GM23338 (cell line): ENCODE results near the gene IL20. TPM values are rescaled to one million over a fixed set of nuclear protein-coding genes. Genes with fewer than 3 reads are reported as not detected.

ENCODE experiments used
- ATAC-seq: fragments of 200-7000 bp; cut with Tn5 transposase; 3 replicates; pipeline ENCODE4 v1.9.1; 2020
- DNase-seq: peaks from one replicate; pipeline ENCODE4 v3.0.0-alpha.2; 2015; ENCODE audit warnings: low spot score
- H2AFZ ChIP-seq: fragments of 200-600 bp; sonication (generic); 2 replicates; pipeline ENCODE4 v1.8.0; 2016; ENCODE audit warnings: antibody characterized with exemption, mild to moderate bottlenecking, moderate library complexity
- H3F3A ChIP-seq: fragments of 200-600 bp; sonication (generic); replicated peaks from 2 replicates; pipeline ENCODE4 v1.8.0; 2017; ENCODE audit warnings: antibody characterized with exemption, mixed run types, low read depth
- H3K27ac ChIP-seq: fragments of 200-600 bp; sonication (generic); 2 replicates; pipeline ENCODE4 v1.6.1; 2016; ENCODE audit warnings: low read depth
- H3K27me3 ChIP-seq: fragments of 200-600 bp; sonication (generic); 2 replicates; pipeline ENCODE4 v1.8.0; 2016; ENCODE audit warnings: mild to moderate bottlenecking, mixed run types, moderate library complexity; ENCODE audit not compliant: insufficient read depth
- H3K36me3 ChIP-seq: fragments of 200-600 bp; sonication (generic); 2 replicates; pipeline ENCODE4 v1.8.0; 2016; ENCODE audit warnings: mild to moderate bottlenecking; ENCODE audit not compliant: insufficient read depth
- H3K4me1 ChIP-seq: fragments of 200-600 bp; sonication (generic); 2 replicates; pipeline ENCODE4 v1.8.0; 2016; ENCODE audit warnings: mild to moderate bottlenecking, moderate library complexity; ENCODE audit not compliant: insufficient read depth
- H3K4me2 ChIP-seq: fragments of 200-600 bp; sonication (generic); 2 replicates; pipeline ENCODE4 v1.7.1; 2017; ENCODE audit warnings: mixed run types
- H3K4me3 ChIP-seq: fragments of 200-600 bp; sonication (generic); 2 replicates; pipeline ENCODE4 v1.6.1; 2016; ENCODE audit warnings: mixed run types
- H3K79me2 ChIP-seq: fragments of 200-600 bp; sonication (generic); replicated peaks from 2 replicates; pipeline ENCODE4 v1.8.0; 2017; ENCODE audit warnings: mild to moderate bottlenecking; ENCODE audit not compliant: insufficient read depth
- H3K9me2 ChIP-seq: fragments of 200-600 bp; sonication (generic); 2 replicates; pipeline ENCODE4 v1.8.0; 2017; ENCODE audit not compliant: insufficient read depth
- H4K20me1 ChIP-seq: fragments of 200-600 bp; sonication (generic); replicated peaks from 2 replicates; pipeline ENCODE4 v1.8.0; 2017; ENCODE audit warnings: mild to moderate bottlenecking; ENCODE audit not compliant: insufficient read depth
- H3K27ac Mint-ChIP-seq: 2 replicates; pipeline ENCODE4 v1.8.0; 2020; ENCODE audit warnings: inconsistent platforms, mild to moderate bottlenecking, moderate library complexity, mixed read lengths
- H3K27me3 Mint-ChIP-seq: 3 replicates; pipeline ENCODE4 v1.8.0; 2022; ENCODE audit warnings: low read depth, mild to moderate bottlenecking, moderate library complexity, mixed read lengths, inconsistent platforms; ENCODE audit not compliant: insufficient read depth, poor library complexity
- H3K36me3 Mint-ChIP-seq: 3 replicates; pipeline ENCODE4 v1.8.0; 2021; ENCODE audit warnings: low read depth, mild to moderate bottlenecking, inconsistent platforms, moderate library complexity, mixed read lengths
- H3K4me1 Mint-ChIP-seq: 3 replicates; pipeline ENCODE4 v1.8.0; 2020; ENCODE audit warnings: mild to moderate bottlenecking, inconsistent platforms, mixed read lengths
- H3K4me3 Mint-ChIP-seq: 3 replicates; pipeline ENCODE4 v1.8.0; 2021; ENCODE audit warnings: moderate library complexity, mild to moderate bottlenecking, inconsistent platforms, mixed read lengths
- H3K9me3 Mint-ChIP-seq: 3 replicates; pipeline ENCODE4 v1.8.0; 2020; ENCODE audit warnings: moderate library complexity, mild to moderate bottlenecking, inconsistent platforms, mixed read lengths
- CTCF ChIP-seq, 2 experiments: fragments of 200-600 bp in 1 of 2; sonication (generic) in 1 of 2; conservative IDR thresholded peaks; 2 replicates each; pipeline versions ENCODE4 v1.5.1 to v1.6.1; 2016 to 2017; ENCODE audit warnings: antibody characterized with exemption in 2 of 2, low read depth in 2 of 2, mild to moderate bottlenecking in 2 of 2, moderate library complexity in 1 of 2
- EZH2 ChIP-seq: fragments of 200-600 bp; sonication (generic); IDR thresholded peaks from one replicate; pipeline ENCODE4 v1.8.0; 2017; ENCODE audit warnings: antibody characterized with exemption, mild to moderate bottlenecking, low read depth; ENCODE audit not compliant: unreplicated experiment
- EZH2phosphoT487 ChIP-seq: fragments of 200-600 bp; sonication (generic); IDR thresholded peaks from one replicate; pipeline ENCODE4 v1.8.1; 2018; ENCODE audit warnings: antibody characterized with exemption; ENCODE audit not compliant: unreplicated experiment
- JUNB ChIP-seq: IDR thresholded peaks from one replicate; pipeline ENCODE4 v1.6.1; 2016; ENCODE audit warnings: antibody characterized with exemption; ENCODE audit not compliant: unreplicated experiment
- NANOG ChIP-seq: IDR thresholded peaks from 2 replicates; pipeline ENCODE4 v1.6.1; 2016; ENCODE audit warnings: antibody characterized with exemption, borderline replicate concordance
- STAT1 ChIP-seq: IDR thresholded peaks from one replicate; pipeline ENCODE4 v1.6.1; 2016; ENCODE audit warnings: antibody characterized with exemption; ENCODE audit not compliant: unreplicated experiment
- ZNF114 ChIP-seq: fragments of 250-450 bp; sonication (Bioruptor Pico); IDR thresholded peaks from 2 replicates; pipeline ENCODE4 v1.5.0; 2020; ENCODE audit warnings: mild to moderate bottlenecking, moderate library complexity
- ZNF331 ChIP-seq: fragments of 250-450 bp; sonication (Bioruptor Pico); IDR thresholded peaks from 2 replicates; pipeline ENCODE4 v1.5.0; 2020; ENCODE audit warnings: low read depth, mild to moderate bottlenecking, moderate library complexity
- polyA plus RNA-seq: library from polyadenylated mRNA; unstranded; fragments of >200 nt; fragmentation: Nextera tagmentation; extraction: Ambion mirVana; gene quantifications from 2 replicates; pipeline ENCODE4 v1.2.1, GENCODE V29; 2016
- total RNA-seq: library from RNA; depleted of rRNA; stranded (reverse); fragments of >200 nt; shearing (Covaris generic); gene quantifications from 2 replicates; pipeline ENCODE4 v1.2.3, GENCODE V29; 2014
- TF ChIP-seq, protein P1 (sequence below): IDR thresholded peaks from 2 replicates; pipeline ENCODE4 v1.6.1; 2016; ENCODE audit warnings: antibody characterized with exemption
- TF ChIP-seq, protein P2 (sequence below): IDR thresholded peaks from one replicate; pipeline ENCODE4 v1.6.1; 2018; ENCODE audit warnings: antibody characterized with exemption; ENCODE audit not compliant: unreplicated experiment
- TF ChIP-seq, protein P3 (sequence below): fragments of 250-450 bp; sonication (Bioruptor Pico); IDR thresholded peaks from 2 replicates; pipeline ENCODE4 v1.5.0; 2020; ENCODE audit warnings: mild to moderate bottlenecking, moderate library complexity

IL20 gene
- total and polyA plus RNA-seq, 2 experiments from 2014 or later = not detected

DNA sequence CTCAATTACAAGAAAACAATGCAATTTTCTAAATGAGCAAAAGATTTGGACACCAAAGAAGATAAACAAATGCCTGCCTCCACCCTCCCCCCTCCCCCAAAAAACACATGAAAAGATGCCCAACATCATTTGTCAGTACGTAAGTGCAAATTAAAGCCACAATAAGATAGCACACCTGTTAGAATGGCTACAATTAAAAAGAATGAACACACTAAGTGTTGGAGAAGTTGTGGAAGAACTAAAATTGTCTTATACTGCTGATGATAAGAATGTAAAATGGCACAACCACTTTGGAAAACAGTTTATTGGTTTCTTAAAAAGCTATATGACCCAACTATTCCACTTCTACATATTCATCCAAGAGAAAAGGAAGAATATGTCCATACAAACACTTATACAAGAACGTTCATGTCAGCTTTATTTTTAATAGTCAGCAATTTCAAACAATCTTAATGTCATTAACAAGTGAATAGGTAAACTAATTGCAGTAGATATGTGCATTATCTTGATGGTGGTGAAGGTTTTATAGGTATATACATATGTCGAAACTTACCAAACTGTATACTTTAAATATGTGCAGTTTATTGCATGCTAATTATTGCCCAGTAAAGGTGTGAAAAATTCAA lies 10.4 kb downstream of the IL20 start:
- no peak for DNase-seq
- Histone ChIP-seq H2AFZ (no peak overlapping the region), H3K4me2 (no peak overlapping the region), H3K79me2 (no peaks in the 10 kb centered on the region), H3K36me3 (0 out of 2 replicates have a peak, but pooled peaks cover 5% of the 10 kb centered on the region), H3K4me1 (no peaks in the 10 kb centered on the region), H3F3A (no peaks in the 10 kb centered on the region), H4K20me1 (no peaks in the 10 kb centered on the region), H3K4me3 (no peak overlapping the region), H3K9me2 (peaks cover 12% of the 10 kb centered on the region; the same call in 1 of the 2 replicates), H3K27ac (no peak overlapping the region), H3K27me3 (no peaks in the 10 kb centered on the region)
- peaks cover 31% of the 10 kb centered on the region for H3K9me3 Mint-ChIP-seq
- peaks cover 8% of the 10 kb centered on the region; the same call in 1 of the 3 replicates for H3K36me3 Mint-ChIP-seq
- TF ChIP-seq NANOG (no peak), EZH2 (no peak), ZNF331 (CRISPR knock-in tag) (no peak), ZNF114 (CRISPR knock-in tag) (no peak), EZH2phosphoT487 (no peak), CTCF (conservative IDR thresholded peaks at IDR 0.05; ENCODE audit: low read depth in 2 of 2) (no peak), STAT1 (no peak), JUNB (no peak)
- TF ChIP-seq, protein P1, sequence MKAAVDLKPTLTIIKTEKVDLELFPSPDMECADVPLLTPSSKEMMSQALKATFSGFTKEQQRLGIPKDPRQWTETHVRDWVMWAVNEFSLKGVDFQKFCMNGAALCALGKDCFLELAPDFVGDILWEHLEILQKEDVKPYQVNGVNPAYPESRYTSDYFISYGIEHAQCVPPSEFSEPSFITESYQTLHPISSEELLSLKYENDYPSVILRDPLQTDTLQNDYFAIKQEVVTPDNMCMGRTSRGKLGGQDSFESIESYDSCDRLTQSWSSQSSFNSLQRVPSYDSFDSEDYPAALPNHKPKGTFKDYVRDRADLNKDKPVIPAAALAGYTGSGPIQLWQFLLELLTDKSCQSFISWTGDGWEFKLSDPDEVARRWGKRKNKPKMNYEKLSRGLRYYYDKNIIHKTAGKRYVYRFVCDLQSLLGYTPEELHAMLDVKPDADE = no peak
- TF ChIP-seq, protein P2, sequence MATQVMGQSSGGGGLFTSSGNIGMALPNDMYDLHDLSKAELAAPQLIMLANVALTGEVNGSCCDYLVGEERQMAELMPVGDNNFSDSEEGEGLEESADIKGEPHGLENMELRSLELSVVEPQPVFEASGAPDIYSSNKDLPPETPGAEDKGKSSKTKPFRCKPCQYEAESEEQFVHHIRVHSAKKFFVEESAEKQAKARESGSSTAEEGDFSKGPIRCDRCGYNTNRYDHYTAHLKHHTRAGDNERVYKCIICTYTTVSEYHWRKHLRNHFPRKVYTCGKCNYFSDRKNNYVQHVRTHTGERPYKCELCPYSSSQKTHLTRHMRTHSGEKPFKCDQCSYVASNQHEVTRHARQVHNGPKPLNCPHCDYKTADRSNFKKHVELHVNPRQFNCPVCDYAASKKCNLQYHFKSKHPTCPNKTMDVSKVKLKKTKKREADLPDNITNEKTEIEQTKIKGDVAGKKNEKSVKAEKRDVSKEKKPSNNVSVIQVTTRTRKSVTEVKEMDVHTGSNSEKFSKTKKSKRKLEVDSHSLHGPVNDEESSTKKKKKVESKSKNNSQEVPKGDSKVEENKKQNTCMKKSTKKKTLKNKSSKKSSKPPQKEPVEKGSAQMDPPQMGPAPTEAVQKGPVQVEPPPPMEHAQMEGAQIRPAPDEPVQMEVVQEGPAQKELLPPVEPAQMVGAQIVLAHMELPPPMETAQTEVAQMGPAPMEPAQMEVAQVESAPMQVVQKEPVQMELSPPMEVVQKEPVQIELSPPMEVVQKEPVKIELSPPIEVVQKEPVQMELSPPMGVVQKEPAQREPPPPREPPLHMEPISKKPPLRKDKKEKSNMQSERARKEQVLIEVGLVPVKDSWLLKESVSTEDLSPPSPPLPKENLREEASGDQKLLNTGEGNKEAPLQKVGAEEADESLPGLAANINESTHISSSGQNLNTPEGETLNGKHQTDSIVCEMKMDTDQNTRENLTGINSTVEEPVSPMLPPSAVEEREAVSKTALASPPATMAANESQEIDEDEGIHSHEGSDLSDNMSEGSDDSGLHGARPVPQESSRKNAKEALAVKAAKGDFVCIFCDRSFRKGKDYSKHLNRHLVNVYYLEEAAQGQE = no peak
- TF ChIP-seq, protein P3, sequence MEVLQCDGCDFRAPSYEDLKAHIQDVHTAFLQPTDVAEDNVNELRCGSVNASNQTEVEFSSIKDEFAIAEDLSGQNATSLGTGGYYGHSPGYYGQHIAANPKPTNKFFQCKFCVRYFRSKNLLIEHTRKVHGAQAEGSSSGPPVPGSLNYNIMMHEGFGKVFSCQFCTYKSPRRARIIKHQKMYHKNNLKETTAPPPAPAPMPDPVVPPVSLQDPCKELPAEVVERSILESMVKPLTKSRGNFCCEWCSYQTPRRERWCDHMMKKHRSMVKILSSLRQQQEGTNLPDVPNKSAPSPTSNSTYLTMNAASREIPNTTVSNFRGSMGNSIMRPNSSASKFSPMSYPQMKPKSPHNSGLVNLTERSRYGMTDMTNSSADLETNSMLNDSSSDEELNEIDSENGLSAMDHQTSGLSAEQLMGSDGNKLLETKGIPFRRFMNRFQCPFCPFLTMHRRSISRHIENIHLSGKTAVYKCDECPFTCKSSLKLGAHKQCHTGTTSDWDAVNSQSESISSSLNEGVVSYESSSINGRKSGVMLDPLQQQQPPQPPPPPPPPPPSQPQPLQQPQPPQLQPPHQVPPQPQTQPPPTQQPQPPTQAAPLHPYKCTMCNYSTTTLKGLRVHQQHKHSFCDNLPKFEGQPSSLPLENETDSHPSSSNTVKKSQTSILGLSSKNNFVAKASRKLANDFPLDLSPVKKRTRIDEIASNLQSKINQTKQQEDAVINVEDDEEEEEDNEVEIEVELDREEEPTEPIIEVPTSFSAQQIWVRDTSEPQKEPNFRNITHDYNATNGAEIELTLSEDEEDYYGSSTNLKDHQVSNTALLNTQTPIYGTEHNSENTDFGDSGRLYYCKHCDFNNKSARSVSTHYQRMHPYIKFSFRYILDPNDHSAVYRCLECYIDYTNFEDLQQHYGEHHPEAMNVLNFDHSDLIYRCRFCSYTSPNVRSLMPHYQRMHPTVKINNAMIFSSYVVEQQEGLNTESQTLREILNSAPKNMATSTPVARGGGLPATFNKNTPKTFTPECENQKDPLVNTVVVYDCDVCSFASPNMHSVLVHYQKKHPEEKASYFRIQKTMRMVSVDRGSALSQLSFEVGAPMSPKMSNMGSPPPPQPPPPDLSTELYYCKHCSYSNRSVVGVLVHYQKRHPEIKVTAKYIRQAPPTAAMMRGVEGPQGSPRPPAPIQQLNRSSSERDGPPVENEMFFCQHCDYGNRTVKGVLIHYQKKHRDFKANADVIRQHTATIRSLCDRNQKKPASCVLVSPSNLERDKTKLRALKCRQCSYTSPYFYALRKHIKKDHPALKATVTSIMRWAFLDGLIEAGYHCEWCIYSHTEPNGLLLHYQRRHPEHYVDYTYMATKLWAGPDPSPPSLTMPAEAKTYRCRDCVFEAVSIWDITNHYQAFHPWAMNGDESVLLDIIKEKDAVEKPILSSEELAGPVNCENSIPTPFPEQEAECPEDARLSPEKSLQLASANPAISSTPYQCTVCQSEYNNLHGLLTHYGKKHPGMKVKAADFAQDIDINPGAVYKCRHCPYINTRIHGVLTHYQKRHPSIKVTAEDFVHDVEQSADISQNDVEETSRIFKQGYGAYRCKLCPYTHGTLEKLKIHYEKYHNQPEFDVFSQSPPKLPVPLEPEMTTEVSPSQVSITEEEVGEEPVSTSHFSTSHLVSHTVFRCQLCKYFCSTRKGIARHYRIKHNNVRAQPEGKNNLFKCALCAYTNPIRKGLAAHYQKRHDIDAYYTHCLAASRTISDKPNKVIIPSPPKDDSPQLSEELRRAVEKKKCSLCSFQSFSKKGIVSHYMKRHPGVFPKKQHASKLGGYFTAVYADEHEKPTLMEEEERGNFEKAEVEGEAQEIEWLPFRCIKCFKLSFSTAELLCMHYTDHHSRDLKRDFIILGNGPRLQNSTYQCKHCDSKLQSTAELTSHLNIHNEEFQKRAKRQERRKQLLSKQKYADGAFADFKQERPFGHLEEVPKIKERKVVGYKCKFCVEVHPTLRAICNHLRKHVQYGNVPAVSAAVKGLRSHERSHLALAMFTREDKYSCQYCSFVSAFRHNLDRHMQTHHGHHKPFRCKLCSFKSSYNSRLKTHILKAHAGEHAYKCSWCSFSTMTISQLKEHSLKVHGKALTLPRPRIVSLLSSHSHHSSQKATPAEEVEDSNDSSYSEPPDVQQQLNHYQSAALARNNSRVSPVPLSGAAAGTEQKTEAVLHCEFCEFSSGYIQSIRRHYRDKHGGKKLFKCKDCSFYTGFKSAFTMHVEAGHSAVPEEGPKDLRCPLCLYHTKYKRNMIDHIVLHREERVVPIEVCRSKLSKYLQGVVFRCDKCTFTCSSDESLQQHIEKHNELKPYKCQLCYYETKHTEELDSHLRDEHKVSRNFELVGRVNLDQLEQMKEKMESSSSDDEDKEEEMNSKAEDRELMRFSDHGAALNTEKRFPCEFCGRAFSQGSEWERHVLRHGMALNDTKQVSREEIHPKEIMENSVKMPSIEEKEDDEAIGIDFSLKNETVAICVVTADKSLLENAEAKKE (CRISPR knock-in tag) = no peak
- no peak overlapping the region for H3K4me3 Mint-ChIP-seq
- H3K27ac Mint-ChIP-seq = no peak overlapping the region
- ATAC-seq = no peak
- peaks cover 3% of the 10 kb centered on the region for H3K27me3 Mint-ChIP-seq
- no peaks in the 10 kb centered on the region for H3K4me1 Mint-ChIP-seq
